ENCODE results near the gene DDI1.

Gene DDI1

GRCh38 chr11:104067534-104067933 lies 31.1 kb downstream of the DDI1 start:
- no peak for TF ChIP-seq REST (IDR thresholded peaks at IDR 0.05; ENCODE audit: insufficient read depth in 1 of 2, low read depth in 2 of 2, low read length in 2 of 2)
- TF ChIP-seq SIN3A (IDR thresholded peaks at IDR 0.05; ENCODE audit: borderline replicate concordance, insufficient read depth, low read length) = no peak
- TF ChIP-seq FOXP2 (optimal IDR thresholded peaks at IDR 0.05; ENCODE audit: borderline replicate concordance, extremely low read depth, extremely low read length, insufficient read depth) = no peak
- no peak for TF ChIP-seq POLR2AphosphoS5 (IDR thresholded peaks at IDR 0.05; ENCODE audit: low read depth, low read length)
- TF ChIP-seq TAF1 (IDR thresholded peaks at IDR 0.05; ENCODE audit: borderline replicate concordance, insufficient read depth, low read length) = no peak

GRCh38 chr11:104073950-104074705 lies 37.7 kb downstream of the DDI1 start:
- TF ChIP-seq TAF1 (IDR thresholded peaks at IDR 0.05; ENCODE audit: borderline replicate concordance, insufficient read depth, low read length) (no peak), SIN3A (IDR thresholded peaks at IDR 0.05; ENCODE audit: borderline replicate concordance, insufficient read depth, low read length) (no peak), FOXP2 (optimal IDR thresholded peaks at IDR 0.05; ENCODE audit: borderline replicate concordance, extremely low read depth, extremely low read length, insufficient read depth) (no peak), REST (IDR thresholded peaks at IDR 0.05; ENCODE audit: insufficient read depth in 1 of 2, low read depth in 2 of 2, low read length in 2 of 2) (no peak), POLR2AphosphoS5 (IDR thresholded peaks at IDR 0.05; ENCODE audit: low read depth, low read length) (no peak)

GRCh38 chr11:104075091-104075490 lies 38.7 kb downstream of the DDI1 start:
- TF ChIP-seq SIN3A (IDR thresholded peaks at IDR 0.05; ENCODE audit: borderline replicate concordance, insufficient read depth, low read length) (no peak), REST (IDR thresholded peaks at IDR 0.05; ENCODE audit: insufficient read depth in 1 of 2, low read depth in 2 of 2, low read length in 2 of 2) (no peak), TAF1 (IDR thresholded peaks at IDR 0.05; ENCODE audit: borderline replicate concordance, insufficient read depth, low read length) (no peak), POLR2AphosphoS5 (IDR thresholded peaks at IDR 0.05; ENCODE audit: low read depth, low read length) (no peak), FOXP2 (optimal IDR thresholded peaks at IDR 0.05; ENCODE audit: borderline replicate concordance, extremely low read depth, extremely low read length, insufficient read depth) (no peak)

- TF ChIP-seq TAF1 (IDR thresholded peaks at IDR 0.05; ENCODE audit: borderline replicate concordance, insufficient read depth, low read length) (no peak), SIN3A (IDR thresholded peaks at IDR 0.05; ENCODE audit: borderline replicate concordance, insufficient read depth, low read length) (no peak), FOXP2 (optimal IDR thresholded peaks at IDR 0.05; ENCODE audit: borderline replicate concordance, extremely low read depth, extremely low read length, insufficient read depth) (no peak), POLR2AphosphoS5 (IDR thresholded peaks at IDR 0.05; ENCODE audit: low read depth, low read length) (no peak), REST (IDR thresholded peaks at IDR 0.05; ENCODE audit: insufficient read depth in 1 of 2, low read depth in 2 of 2, low read length in 2 of 2) (no peak)
These were observed 39.3 kb downstream of the DDI1 start for GRCh38 chr11:104075706-104076105.
